T-cell (primary cell): ENCODE results near the gene FBXO42. TPM values are rescaled to one million over a fixed set of nuclear protein-coding genes. Genes with fewer than 3 reads are reported as not detected.
A peak's percentile ranks its signal among the peaks of the same experiment; 100 is the strongest.
"Not testable (repeated sequence)": the region's sequence is repeated elsewhere in the genome, so short reads cannot be mapped to it uniquely, and the experiment has no call there.

ENCODE experiments used
- ATAC-seq, 4 experiments: fragments of 200-7000 bp in 3 of 4; fragments of 150-1000 bp in 1 of 4; cut with Tn5 transposase; replicated peaks in 1 of 4; 1 replicate in 3 of 4; 2 replicates in 1 of 4; pipeline ENCODE4 v1.10.0; 2021; ENCODE audit warnings: moderate library complexity in 3 of 4, mild to moderate bottlenecking in 2 of 4, moderate number of reproducible peaks in 1 of 4
- CTCF ChIA-PET, 2 donors: fragments of 300-600 bp; sonication (Branson Sonifier 250); formaldehyde crosslinking; loops; one replicate each; lab custom pipeline; 2022; ENCODE audit warnings: antibody characterized with exemption in 2 of 2; lab: Charles Lee
- POLR2A ChIA-PET, 2 donors: fragments of 300-600 bp; sonication (Branson Sonifier 250); formaldehyde crosslinking; loops; one replicate each; lab custom pipeline; 2022; ENCODE audit warnings: antibody characterized with exemption in 2 of 2; lab: Charles Lee
- DNase-seq, 35 experiments: peaks; one replicate each; pipeline versions ENCODE4 v3.0.0 to v3.0.0-alpha.2; 2013 to 2023
- H3K27ac ChIP-seq: one replicate; pipeline ENCODE4 v1.5.1; 2013; ENCODE audit warnings: low read length
- H3K27me3 ChIP-seq, 2 experiments: replicated peaks in 1 of 2; 1 replicate in 1 of 2; 2 replicates in 1 of 2; pipeline versions ENCODE4 v1.6.1 to v1.7.0; 2013; ENCODE audit warnings: low read length in 1 of 2, mixed read lengths in 1 of 2; ENCODE audit not compliant: control insufficient read depth in 2 of 2, insufficient read depth in 2 of 2; ENCODE audit errors: extremely low read depth in 1 of 2
- H3K36me3 ChIP-seq, 2 donors: 1 replicate in 1 of 2; 2 replicates in 1 of 2; pipeline versions ENCODE4 v1.6.1 to v1.7.0; 2013; ENCODE audit warnings: low read length in 1 of 2; ENCODE audit not compliant: control insufficient read depth in 2 of 2, insufficient read depth in 1 of 2; ENCODE audit errors: extremely low read depth in 1 of 2
- H3K4me1 ChIP-seq, 2 experiments: 1 replicate in 1 of 2; 2 replicates in 1 of 2; pipeline versions ENCODE4 v1.6.1 to v1.7.0; 2013; ENCODE audit warnings: low read length in 2 of 2, mixed read lengths in 1 of 2; ENCODE audit not compliant: insufficient read depth in 2 of 2, control insufficient read depth in 1 of 2; ENCODE audit errors: extremely low read depth in 1 of 2
- H3K4me3 ChIP-seq, 2 donors: 1 replicate in 1 of 2; 2 replicates in 1 of 2; pipeline versions ENCODE4 v1.5.1 to v1.7.0; 2013; ENCODE audit warnings: mild to moderate bottlenecking in 2 of 2, low read length in 1 of 2, moderate library complexity in 1 of 2; ENCODE audit not compliant: control insufficient read depth in 1 of 2; ENCODE audit errors: extremely low read depth in 1 of 2
- H3K9me3 ChIP-seq: 2 replicates; pipeline ENCODE4 v1.7.0; 2013
- H3K27ac Mint-ChIP-seq, 2 donors: one replicate each; pipeline ENCODE4 v1.8.0; 2020 to 2021; ENCODE audit warnings: mild to moderate bottlenecking in 2 of 2, mixed read lengths in 2 of 2
- H3K27me3 Mint-ChIP-seq, 2 donors: one replicate each; pipeline ENCODE4 v1.8.0; 2021 to 2022; ENCODE audit warnings: mixed read lengths in 2 of 2
- H3K36me3 Mint-ChIP-seq: one replicate; pipeline ENCODE4 v1.8.0; 2021; ENCODE audit warnings: mixed read lengths
- H3K4me1 Mint-ChIP-seq, 3 donors: one replicate each; pipeline ENCODE4 v1.8.0; 2020 to 2022; ENCODE audit warnings: mixed read lengths in 3 of 3, mild to moderate bottlenecking in 1 of 3
- H3K4me3 Mint-ChIP-seq, 3 donors: one replicate each; pipeline ENCODE4 v1.8.0; 2020 to 2022; ENCODE audit warnings: mild to moderate bottlenecking in 3 of 3, mixed read lengths in 3 of 3, moderate library complexity in 3 of 3
- H3K9me3 Mint-ChIP-seq, 3 donors: one replicate each; pipeline ENCODE4 v1.8.0; 2020 to 2022; ENCODE audit warnings: mixed read lengths in 3 of 3
- WGBS: methylation state at CpG from one replicate; pipeline ENCODE4 v1.1.5; 2013; ENCODE audit warnings: missing lambda C conversion rate; ENCODE audit not compliant: insufficient coverage; 5-methylcytosine and 5-hydroxymethylcytosine counted together
- total RNA-seq, 35 experiments: library from RNA in 6 of 35; stranded (reverse) in 6 of 35; fragments of 120-200 nt in 1 of 35; gene quantifications; one replicate each; pipeline versions ENCODE4 v1.2.1 to v1.2.4 and lab custom pipeline; 2013 to 2026

The FBXO42 gene
- total RNA-seq, 5 donors from 2014 or later (not counting 1 experiment from before 2014, with no cell fraction given): 20.6 to 23.4 (median 22.5) TPM

DNA sequence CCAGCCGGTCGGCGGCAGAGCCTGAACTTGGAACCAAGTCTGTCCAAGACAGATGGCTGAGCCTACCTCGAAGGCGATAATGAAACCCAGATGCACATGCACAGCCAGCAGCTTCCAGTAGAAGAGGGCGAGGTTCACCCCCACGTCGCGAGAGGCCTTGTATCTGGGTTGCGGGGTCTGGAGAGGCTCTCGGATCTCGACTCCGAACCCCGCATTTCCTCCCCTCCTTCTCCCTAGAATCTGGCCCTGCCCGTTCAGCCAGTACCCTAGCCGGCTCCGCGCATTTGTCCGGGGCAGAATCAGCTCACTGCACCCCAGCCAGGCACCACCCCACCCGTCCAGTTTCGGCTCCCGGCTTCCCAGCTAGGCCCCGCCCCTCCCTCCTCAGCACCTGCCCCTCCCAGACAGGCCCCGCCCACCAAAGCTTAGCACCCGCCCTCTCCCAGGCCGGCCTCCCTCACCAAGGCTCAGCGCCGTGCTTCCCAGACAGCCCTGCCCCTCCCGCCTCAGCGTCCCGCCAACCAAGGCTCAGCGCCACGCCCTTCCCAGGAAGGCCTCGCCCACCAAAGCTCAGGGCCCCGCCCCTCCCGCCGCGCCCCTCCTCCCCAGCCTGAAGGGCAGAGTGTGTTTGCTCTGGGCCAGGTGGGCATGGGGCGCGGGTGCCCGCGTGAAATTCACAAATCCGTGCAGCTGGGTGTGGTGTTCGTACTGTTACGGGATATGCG lies 135.1 kb downstream of the FBXO42 start:
- Mint-ChIP-seq H3K36me3 (no peaks in the 10 kb centered on the region), H3K4me1 (peaks cover 18 to 25% (median 23%) of the 10 kb centered on the region in 3 donors), H3K4me3 (peak overlapping the region; percentile 81 to 83 (median 82)), H3K27me3 (no peaks in the 10 kb centered on the region), H3K27ac (peak overlapping the region; percentile 63 to 82), H3K9me3 (no peaks in the 10 kb centered on the region)
- 6% methylated on average over 36 of the region's 46 CpGs for WGBS
- CTCF ChIA-PET: interaction anchor here (0.5 to 1.6 kb wide), 8 partner anchors 10 to 654 kb away, joined by 3 to 11 read pairs (median 3); partner anchors contain the start of gene FAM131C (in 1 of the 2)
- H3K4me3 ChIP-seq: peak overlapping the region; percentile 58 to 70
- DNase-seq: peak; percentile 75 to 96 (median 85)
- H3K27ac ChIP-seq: no peak overlapping the region
- ATAC-seq: peak; percentile 97
- H3K4me1 ChIP-seq: peaks cover 4 to 26% of the 10 kb centered on the region in 2 experiments
- peaks cover 0 to 14% of the 10 kb centered on the region in 2 experiments for H3K27me3 ChIP-seq
- H3K36me3 ChIP-seq: no peaks in the 10 kb centered on the region
- POLR2A ChIA-PET: interaction anchor here (0.5 to 1.4 kb wide), 6 partner anchors 9 to 688 kb away, joined by 3 to 12 read pairs (median 7); partner anchors contain the start of gene SPEN (in 1 of the 2)
- no peaks in the 10 kb centered on the region for H3K9me3 ChIP-seq

DNA sequence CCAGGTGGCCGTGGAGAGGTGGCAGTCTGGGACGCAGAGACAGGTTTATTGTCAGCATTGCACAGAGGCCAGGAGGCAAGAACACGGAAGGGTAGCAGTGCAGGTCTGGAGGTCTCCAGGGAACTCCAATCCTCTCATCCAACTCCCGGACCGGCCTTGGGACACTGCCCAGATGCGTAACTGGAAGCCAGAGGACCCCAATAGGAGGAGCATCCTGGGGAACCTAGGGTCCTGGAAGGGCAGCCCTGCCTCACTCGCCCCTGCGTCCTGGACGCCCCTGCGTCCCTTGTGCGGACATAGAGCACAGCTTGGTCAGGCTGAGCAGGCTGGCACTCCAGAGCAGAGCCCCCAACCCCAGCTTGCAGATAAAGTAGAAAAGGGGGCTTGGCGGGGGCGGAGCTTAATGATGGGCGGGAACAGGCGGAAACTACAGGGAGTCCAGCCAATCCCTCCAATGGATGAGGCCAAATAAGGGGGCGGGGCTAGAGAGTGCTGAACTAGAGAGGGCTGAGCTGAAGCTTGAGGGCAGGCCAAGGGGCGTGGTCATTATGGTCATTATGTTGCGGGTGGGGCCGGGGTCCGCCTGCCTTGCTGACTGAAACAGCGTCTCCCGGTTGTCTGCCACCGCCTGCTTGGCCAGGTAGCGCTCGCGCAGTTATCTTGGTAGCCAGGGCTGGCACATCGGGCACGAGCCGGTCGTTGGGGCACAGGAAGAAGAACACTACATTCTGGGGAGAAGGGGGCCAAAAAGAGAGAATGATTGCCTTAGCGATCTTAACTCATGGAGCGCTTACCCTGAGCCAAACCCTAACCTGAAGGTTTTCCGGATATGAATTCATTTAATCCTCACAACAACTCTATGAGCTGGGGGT lies 136.2 kb downstream of the FBXO42 start:
- peak in 29 of 35 experiments; percentile 17 to 64 (median 46) for DNase-seq
- no peaks in the 10 kb centered on the region for H3K36me3 ChIP-seq
- ChIA-PET POLR2A (interaction anchor here (0.5 to 0.6 kb wide), 3 partner anchors 24 to 368 kb away, joined by 3 to 12 read pairs (median 3); partner anchors contain the start of gene SPEN (in 1 of the 2)), CTCF (interaction anchor here (0.6 to 1.6 kb wide), 4 partner anchors 9 to 143 kb away, joined by 3 to 5 read pairs (median 4); partner anchors contain the start of gene FAM131C (in 1 of the 2))
- H3K27ac ChIP-seq: no peak overlapping the region
- peak overlapping the region; percentile 81 to 83 (median 82) for H3K4me3 Mint-ChIP-seq
- peaks cover 18 to 25% (median 23%) of the 10 kb centered on the region in 3 donors for H3K4me1 Mint-ChIP-seq
- ATAC-seq: peak in 2 of 4 experiments; percentile 18 to 21
- H3K4me1 ChIP-seq: peaks cover 4 to 26% of the 10 kb centered on the region in 2 experiments
- WGBS: 18% methylated on average over 24 of the region's 33 CpGs
- peak overlapping the region in 1 of 2 donors; percentile 82 for H3K27ac Mint-ChIP-seq
- no peaks in the 10 kb centered on the region for H3K36me3 Mint-ChIP-seq
- H3K9me3 ChIP-seq: no peaks in the 10 kb centered on the region
- H3K4me3 ChIP-seq: peak overlapping the region; percentile 58 to 70
- H3K9me3 Mint-ChIP-seq: no peaks in the 10 kb centered on the region
- H3K27me3 ChIP-seq: peaks cover 0 to 15% of the 10 kb centered on the region in 2 experiments
- no peaks in the 10 kb centered on the region for H3K27me3 Mint-ChIP-seq

DNA sequence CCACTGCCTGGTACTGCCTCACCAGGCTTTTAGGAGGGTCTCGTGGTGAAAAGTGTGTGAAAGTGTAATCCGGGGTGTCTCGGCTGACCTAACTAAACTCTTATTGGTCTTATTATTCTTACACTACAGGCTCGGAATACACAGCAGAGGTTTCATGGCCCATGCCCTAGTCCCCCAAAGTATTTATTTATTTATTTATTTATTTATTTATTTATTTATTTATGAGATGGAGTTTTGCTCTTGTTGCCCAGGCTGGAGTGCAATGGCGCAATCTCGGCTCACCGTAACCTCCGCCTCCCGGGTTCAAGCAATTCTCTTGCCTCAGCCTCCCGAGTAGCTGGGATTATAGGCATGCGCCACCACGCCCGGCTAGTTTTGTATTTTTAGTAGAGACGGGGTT lies 137.0 kb downstream of the FBXO42 start:
- peaks cover 0 to 15% of the 10 kb centered on the region in 2 experiments for H3K27me3 ChIP-seq
- H3K36me3 Mint-ChIP-seq, DNase-seq, H3K4me3 Mint-ChIP-seq, H3K27ac ChIP-seq, H3K27ac Mint-ChIP-seq, POLR2A ChIA-PET, H3K4me3 ChIP-seq, ATAC-seq, H3K9me3 Mint-ChIP-seq, H3K27me3 Mint-ChIP-seq, H3K9me3 ChIP-seq, H3K36me3 ChIP-seq: not testable (repeated sequence)
- CTCF ChIA-PET: interaction anchor here in 1 of 2 donors (0.6 kb wide), 1 partner anchor 16 kb away, joined by 3 read pairs; no protein-coding TSS in a partner anchor
- H3K4me1 ChIP-seq: peaks cover 4 to 26% of the 10 kb centered on the region in 2 experiments
- H3K4me1 Mint-ChIP-seq: peaks cover 18 to 25% (median 23%) of the 10 kb centered on the region in 3 donors
- no CpG with 5 or more reads among the region's 14 CpGs for WGBS

- H3K36me3 ChIP-seq, H3K9me3 Mint-ChIP-seq, H3K27ac Mint-ChIP-seq, H3K4me3 ChIP-seq, H3K27me3 Mint-ChIP-seq, ATAC-seq, CTCF ChIA-PET, H3K4me3 Mint-ChIP-seq, H3K36me3 Mint-ChIP-seq, H3K9me3 ChIP-seq, DNase-seq, POLR2A ChIA-PET, H3K27ac ChIP-seq: not testable (repeated sequence)
- peaks cover 17 to 25% (median 21%) of the 10 kb centered on the region in 3 donors for H3K4me1 Mint-ChIP-seq
- peaks cover 4 to 26% of the 10 kb centered on the region in 2 experiments for H3K4me1 ChIP-seq
- peaks cover 0 to 15% of the 10 kb centered on the region in 2 experiments for H3K27me3 ChIP-seq
- 100% methylated on average over 2 of the region's 3 CpGs for WGBS
Observed at GRCh38 chr1:16213544-16213943, 138.7 kb downstream of the FBXO42 start.

- Mint-ChIP-seq H3K27me3 (no peaks in the 10 kb centered on the region), H3K4me3 (no peak overlapping the region), H3K27ac (no peak overlapping the region), H3K4me1 (peaks cover 15 to 21% (median 19%) of the 10 kb centered on the region in 3 donors), H3K36me3 (no peaks in the 10 kb centered on the region), H3K9me3 (no peaks in the 10 kb centered on the region)
- POLR2A ChIA-PET: interaction anchor here in 1 of 2 donors (0.6 kb wide), 1 partner anchor 33 kb away, joined by 3 read pairs; no protein-coding TSS in a partner anchor
- ATAC-seq (no peak), DNase-seq (no peak)
- Histone ChIP-seq H3K4me3 (no peak overlapping the region), H3K36me3 (no peaks in the 10 kb centered on the region), H3K27ac (no peak overlapping the region), H3K4me1 (peaks cover 4 to 25% of the 10 kb centered on the region in 2 experiments), H3K27me3 (peaks cover 0 to 15% of the 10 kb centered on the region in 2 experiments), H3K9me3 (no peaks in the 10 kb centered on the region)
- WGBS: 61% methylated on average over 2 of the region's 3 CpGs
- CTCF ChIA-PET: no interaction called here
Observed at GRCh38 chr1:16213013-16213412, 139.3 kb downstream of the FBXO42 start.
